Measurements from ENCODE around the gene KANSL1.

The KANSL1 gene

GRCh38 chr17:45995627-45996270 lies 197.5 kb downstream of the KANSL1 start:
- H3K9me3 ChIP-seq (ENCODE audit: control insufficient read depth, low read length) = no peaks in the 10 kb centered on the region
- H2BK5ac ChIP-seq (ENCODE audit: low read depth, low read length, poor library complexity, severe bottlenecking) = no peak overlapping the region
- no peak overlapping the region for H4K91ac ChIP-seq (ENCODE audit: low read length)
- H3K27ac ChIP-seq (ENCODE audit: low read length, poor library complexity, severe bottlenecking) = no peak overlapping the region
- no peak overlapping the region for H2AK5ac ChIP-seq (ENCODE audit: low read length, severe bottlenecking)
- no peak overlapping the region for H3K4me3 ChIP-seq (ENCODE audit: insufficient read depth in 1 of 2, low read depth in 1 of 2, low read length in 2 of 2)
- H2BK15ac ChIP-seq (ENCODE audit: low read depth, poor library complexity, severe bottlenecking) = no peak overlapping the region
- no peak for DNase-seq
- no peak overlapping the region for H3K14ac ChIP-seq (ENCODE audit: low read length in 2 of 2)
- WGBS = 86% methylated on average over 14 of the region's 14 CpGs
- no peak overlapping the region for H3K18ac ChIP-seq (ENCODE audit: low read depth in 1 of 2, low read length in 2 of 2)
- no peak overlapping the region for H3K9ac ChIP-seq (ENCODE audit: low read length)
- no peak overlapping the region for H2AFZ ChIP-seq (ENCODE audit: low read depth, low read length)
- H3K36me3 ChIP-seq (ENCODE audit: control insufficient read depth in 1 of 2, insufficient read depth in 2 of 2, low read depth in 1 of 2, low read length in 2 of 2) = no peaks in the 10 kb centered on the region
- H3K79me1 ChIP-seq (replicated peaks; ENCODE audit: low read length, poor library complexity, severe bottlenecking) = no peaks in the 10 kb centered on the region
- H2BK12ac ChIP-seq (ENCODE audit: low read length in 2 of 2) = no peak overlapping the region
- peaks cover 9 to 21% of the 10 kb centered on the region in 2 experiments for H3K27me3 ChIP-seq (ENCODE audit: control insufficient read depth in 1 of 2, insufficient read depth in 1 of 2, low read length in 2 of 2)
- H4K8ac ChIP-seq (ENCODE audit: low read length) = no peak overlapping the region
- no peak overlapping the region for H3K23ac ChIP-seq (ENCODE audit: low read length in 2 of 2)
- no peak overlapping the region for H3K4me2 ChIP-seq (ENCODE audit: low read length, poor library complexity, severe bottlenecking)
- H2BK120ac ChIP-seq (ENCODE audit: low read depth, low read length) = no peak overlapping the region
- no peak overlapping the region for H3K4ac ChIP-seq (ENCODE audit: low read depth in 1 of 2, low read length in 2 of 2)
- peaks cover 6% of the 10 kb centered on the region for H3K4me1 ChIP-seq (ENCODE audit: control insufficient read depth, insufficient read depth, low read depth, low read length)

- Histone ChIP-seq H3K4me2 (ENCODE audit: low read length, poor library complexity, severe bottlenecking) (no peak overlapping the region), H2AK5ac (ENCODE audit: low read length, severe bottlenecking) (no peak overlapping the region), H3K4me3 (ENCODE audit: insufficient read depth in 1 of 2, low read depth in 1 of 2, low read length in 2 of 2) (no peak overlapping the region), H2BK5ac (ENCODE audit: low read depth, low read length, poor library complexity, severe bottlenecking) (no peak overlapping the region), H3K18ac (ENCODE audit: low read depth in 1 of 2, low read length in 2 of 2) (no peak overlapping the region), H4K91ac (ENCODE audit: low read length) (no peak overlapping the region), H3K4ac (ENCODE audit: low read depth in 1 of 2, low read length in 2 of 2) (no peak overlapping the region), H3K9ac (ENCODE audit: low read length) (no peak overlapping the region), H4K8ac (ENCODE audit: low read length) (no peak overlapping the region), H3K14ac (ENCODE audit: low read length in 2 of 2) (no peak overlapping the region), H3K36me3 (ENCODE audit: control insufficient read depth in 1 of 2, insufficient read depth in 2 of 2, low read depth in 1 of 2, low read length in 2 of 2) (no peaks in the 10 kb centered on the region), H3K27me3 (ENCODE audit: control insufficient read depth in 1 of 2, insufficient read depth in 1 of 2, low read length in 2 of 2) (peaks cover 10 to 23% of the 10 kb centered on the region in 2 experiments), H2BK120ac (ENCODE audit: low read depth, low read length) (no peak overlapping the region), H2BK12ac (ENCODE audit: low read length in 2 of 2) (no peak overlapping the region), H2BK15ac (ENCODE audit: low read depth, poor library complexity, severe bottlenecking) (no peak overlapping the region), H2AFZ (ENCODE audit: low read depth, low read length) (no peak overlapping the region), H3K23ac (ENCODE audit: low read length in 2 of 2) (no peak overlapping the region), H3K27ac (ENCODE audit: low read length, poor library complexity, severe bottlenecking) (no peak overlapping the region), H3K4me1 (ENCODE audit: control insufficient read depth, insufficient read depth, low read depth, low read length) (peaks cover 6% of the 10 kb centered on the region), H3K79me1 (replicated peaks; ENCODE audit: low read length, poor library complexity, severe bottlenecking) (no peaks in the 10 kb centered on the region), H3K9me3 (ENCODE audit: control insufficient read depth, low read length) (no peaks in the 10 kb centered on the region)
- no peak for DNase-seq
- WGBS = 90% methylated on average over 8 of the region's 8 CpGs
Measured at GRCh38 chr17:45994987-45995386, 198.2 kb downstream of the KANSL1 start.

GRCh38 chr17:45993962-45994627 lies 199.1 kb downstream of the KANSL1 start:
- no peak overlapping the region for H3K18ac ChIP-seq (ENCODE audit: low read depth in 1 of 2, low read length in 2 of 2)
- H3K4me1 ChIP-seq (ENCODE audit: control insufficient read depth, insufficient read depth, low read depth, low read length) = peaks cover 6% of the 10 kb centered on the region
- H2AFZ ChIP-seq (ENCODE audit: low read depth, low read length) = no peak overlapping the region
- H3K9me3 ChIP-seq (ENCODE audit: control insufficient read depth, low read length) = no peaks in the 10 kb centered on the region
- H2BK12ac ChIP-seq (ENCODE audit: low read length in 2 of 2) = no peak overlapping the region
- 90% methylated on average over 15 of the region's 16 CpGs for WGBS
- no peak overlapping the region for H2AK5ac ChIP-seq (ENCODE audit: low read length, severe bottlenecking)
- no peak for DNase-seq
- no peak overlapping the region for H3K27ac ChIP-seq (ENCODE audit: low read length, poor library complexity, severe bottlenecking)
- no peak overlapping the region for H3K4me3 ChIP-seq (ENCODE audit: insufficient read depth in 1 of 2, low read depth in 1 of 2, low read length in 2 of 2)
- no peak overlapping the region for H3K23ac ChIP-seq (ENCODE audit: low read length in 2 of 2)
- H3K36me3 ChIP-seq (ENCODE audit: control insufficient read depth in 1 of 2, insufficient read depth in 2 of 2, low read depth in 1 of 2, low read length in 2 of 2) = no peaks in the 10 kb centered on the region
- H4K8ac ChIP-seq (ENCODE audit: low read length) = no peak overlapping the region
- H2BK120ac ChIP-seq (ENCODE audit: low read depth, low read length) = no peak overlapping the region
- H3K14ac ChIP-seq (ENCODE audit: low read length in 2 of 2) = no peak overlapping the region
- no peak overlapping the region for H4K91ac ChIP-seq (ENCODE audit: low read length)
- no peak overlapping the region for H2BK5ac ChIP-seq (ENCODE audit: low read depth, low read length, poor library complexity, severe bottlenecking)
- H2BK15ac ChIP-seq (ENCODE audit: low read depth, poor library complexity, severe bottlenecking) = no peak overlapping the region
- H3K4ac ChIP-seq (ENCODE audit: low read depth in 1 of 2, low read length in 2 of 2) = no peak overlapping the region
- no peaks in the 10 kb centered on the region for H3K79me1 ChIP-seq (replicated peaks; ENCODE audit: low read length, poor library complexity, severe bottlenecking)
- peaks cover 13 to 23% of the 10 kb centered on the region in 2 experiments for H3K27me3 ChIP-seq (ENCODE audit: control insufficient read depth in 1 of 2, insufficient read depth in 1 of 2, low read length in 2 of 2)
- H3K4me2 ChIP-seq (ENCODE audit: low read length, poor library complexity, severe bottlenecking) = no peak overlapping the region
- H3K9ac ChIP-seq (ENCODE audit: low read length) = no peak overlapping the region

GRCh38 chr17:45992904-45993303 lies 200.3 kb downstream of the KANSL1 start:
- no peaks in the 10 kb centered on the region for H3K36me3 ChIP-seq (ENCODE audit: control insufficient read depth in 1 of 2, insufficient read depth in 2 of 2, low read depth in 1 of 2, low read length in 2 of 2)
- H3K4ac ChIP-seq (ENCODE audit: low read depth in 1 of 2, low read length in 2 of 2) = no peak overlapping the region
- no peak overlapping the region for H3K18ac ChIP-seq (ENCODE audit: low read depth in 1 of 2, low read length in 2 of 2)
- H4K91ac ChIP-seq (ENCODE audit: low read length) = no peak overlapping the region
- H3K27ac ChIP-seq (ENCODE audit: low read length, poor library complexity, severe bottlenecking) = no peak overlapping the region
- no peak overlapping the region for H2BK5ac ChIP-seq (ENCODE audit: low read depth, low read length, poor library complexity, severe bottlenecking)
- no peak for DNase-seq
- no peak overlapping the region for H2BK120ac ChIP-seq (ENCODE audit: low read depth, low read length)
- no peaks in the 10 kb centered on the region for H3K79me1 ChIP-seq (replicated peaks; ENCODE audit: low read length, poor library complexity, severe bottlenecking)
- H3K4me3 ChIP-seq (ENCODE audit: insufficient read depth in 1 of 2, low read depth in 1 of 2, low read length in 2 of 2) = no peak overlapping the region
- no peak overlapping the region for H2AFZ ChIP-seq (ENCODE audit: low read depth, low read length)
- H3K27me3 ChIP-seq (ENCODE audit: control insufficient read depth in 1 of 2, insufficient read depth in 1 of 2, low read length in 2 of 2) = peaks cover 9 to 18% of the 10 kb centered on the region in 2 experiments
- H3K9ac ChIP-seq (ENCODE audit: low read length) = no peak overlapping the region
- no peaks in the 10 kb centered on the region for H3K9me3 ChIP-seq (ENCODE audit: control insufficient read depth, low read length)
- no peak overlapping the region for H4K8ac ChIP-seq (ENCODE audit: low read length)
- H3K4me2 ChIP-seq (ENCODE audit: low read length, poor library complexity, severe bottlenecking) = no peak overlapping the region
- H3K23ac ChIP-seq (ENCODE audit: low read length in 2 of 2) = no peak overlapping the region
- H2BK12ac ChIP-seq (ENCODE audit: low read length in 2 of 2) = no peak overlapping the region
- no peak overlapping the region for H2BK15ac ChIP-seq (ENCODE audit: low read depth, poor library complexity, severe bottlenecking)
- no peak overlapping the region for H2AK5ac ChIP-seq (ENCODE audit: low read length, severe bottlenecking)
- peak overlapping the region in 1 of 2 experiments; percentile 85 for H3K14ac ChIP-seq (ENCODE audit: low read length in 2 of 2)
- H3K4me1 ChIP-seq (ENCODE audit: control insufficient read depth, insufficient read depth, low read depth, low read length) = peaks cover 6% of the 10 kb centered on the region
- WGBS = 79% methylated on average over 10 of the region's 10 CpGs

Measured in mesenchymal stem cell (in vitro differentiated cells and primary cell).